OCI-LY1 (cell line): ENCODE measurements around the gene KIF15.

Source experiments
- H2AFZ ChIP-seq: fragments of 200-600 bp; sonication (generic), shearing (Covaris generic); 2 replicates; pipeline ENCODE4 v1.6.0; 2014; ENCODE audit warnings: antibody characterized with exemption, mild to moderate bottlenecking, low read length
- H3F3A ChIP-seq: fragments of 200-600 bp; sonication (generic), shearing (Covaris generic); 2 replicates; pipeline ENCODE4 v1.6.0; 2014; ENCODE audit warnings: mild to moderate bottlenecking, antibody characterized with exemption, low read length, moderate library complexity; ENCODE audit not compliant: insufficient read depth
- H3K27ac ChIP-seq: fragments of 200-600 bp; sonication (generic); 2 replicates; pipeline ENCODE4 v1.5.1; 2014; ENCODE audit warnings: low read length, mixed run types, mild to moderate bottlenecking, low read depth; ENCODE audit not compliant: poor library complexity, severe bottlenecking
- H3K27me3 ChIP-seq: fragments of 200-600 bp; sonication (generic); 2 replicates; pipeline ENCODE4 v1.6.0; 2014; ENCODE audit warnings: antibody characterized with exemption, mild to moderate bottlenecking, low read length, moderate library complexity; ENCODE audit not compliant: insufficient read depth
- H3K36me3 ChIP-seq: fragments of 200-600 bp; sonication (generic); 2 replicates; pipeline ENCODE4 v1.6.1; 2014; ENCODE audit warnings: mild to moderate bottlenecking, antibody characterized with exemption, low read length, moderate library complexity, mixed read lengths; ENCODE audit not compliant: insufficient read depth
- H3K4me1 ChIP-seq: fragments of 200-600 bp; sonication (generic); 2 replicates; pipeline ENCODE4 v1.5.1; 2014; ENCODE audit warnings: mild to moderate bottlenecking, low read length, moderate library complexity; ENCODE audit not compliant: insufficient read depth, severe bottlenecking
- H3K4me2 ChIP-seq: fragments of 200-600 bp; sonication (generic), shearing (Covaris generic); 2 replicates; pipeline ENCODE4 v1.6.1; 2014; ENCODE audit warnings: low read length
- H3K4me3 ChIP-seq: fragments of 200-600 bp; sonication (generic); 2 replicates; pipeline ENCODE4 v1.5.1; 2014; ENCODE audit warnings: low read length, low read depth, mild to moderate bottlenecking, mixed read lengths; ENCODE audit not compliant: poor library complexity, severe bottlenecking
- H3K79me2 ChIP-seq: fragments of 200-600 bp; shearing (Covaris generic); 2 replicates; pipeline ENCODE4 v1.6.1; 2016; ENCODE audit warnings: mixed run types, low read length, mixed read lengths; ENCODE audit not compliant: insufficient read depth
- H3K9ac ChIP-seq: fragments of 200-600 bp; sonication (generic), shearing (Covaris generic); 2 replicates; pipeline ENCODE4 v1.6.1; 2014; ENCODE audit warnings: mild to moderate bottlenecking, low read length, mixed read lengths
- H3K9me2 ChIP-seq: fragments of 200-600 bp; sonication (generic), shearing (Covaris generic); 2 replicates; pipeline ENCODE4 v1.6.1; 2014; ENCODE audit warnings: low read depth, mild to moderate bottlenecking, low read length, mixed read lengths
- H3K9me3 ChIP-seq: fragments of 200-600 bp; shearing (Covaris generic); 2 replicates; pipeline ENCODE4 v1.6.1; 2014; ENCODE audit warnings: low read length, mixed read lengths
- H4K20me1 ChIP-seq: fragments of 200-600 bp; sonication (generic), shearing (Covaris generic); 2 replicates; pipeline ENCODE4 v1.6.0; 2016; ENCODE audit warnings: mild to moderate bottlenecking, low read length; ENCODE audit not compliant: insufficient read depth
- CTCF ChIP-seq: fragments of 200-600 bp; sonication (generic), shearing (Covaris generic); IDR thresholded peaks from 2 replicates; pipeline ENCODE4 v1.5.1; 2017; ENCODE audit warnings: mild to moderate bottlenecking, antibody characterized with exemption, low read length, moderate library complexity, mixed read lengths
- EZH2 ChIP-seq: fragments of 200-600 bp; sonication (generic), shearing (Covaris generic); IDR thresholded peaks from 2 replicates; pipeline ENCODE4 v1.8.0; 2017; ENCODE audit warnings: borderline replicate concordance, mixed run types, mild to moderate bottlenecking, antibody characterized with exemption, low read length, moderate library complexity, mixed read lengths

The KIF15 gene

GRCh38 chr3:44734646-44735168 is 26.9 kb upstream of the KIF15 start:
- H3K4me2 ChIP-seq, result no peak overlapping the region
- no peaks in the 10 kb centered on the region for H3F3A ChIP-seq
- H3K36me3 ChIP-seq, result no peaks in the 10 kb centered on the region
- H3K79me2 ChIP-seq, result no peaks in the 10 kb centered on the region
- no peaks in the 10 kb centered on the region for H3K4me1 ChIP-seq
- H3K27me3 ChIP-seq, result no peaks in the 10 kb centered on the region
- TF ChIP-seq CTCF (no peak), EZH2 (no peak)
- H3K9me2 ChIP-seq, result no peaks in the 10 kb centered on the region
- no peak overlapping the region for H3K9ac ChIP-seq
- H4K20me1 ChIP-seq, result no peaks in the 10 kb centered on the region
- no peak overlapping the region for H3K4me3 ChIP-seq
- H3K9me3 ChIP-seq, result peaks cover 44% of the 10 kb centered on the region
- no peak overlapping the region for H2AFZ ChIP-seq
- no peak overlapping the region for H3K27ac ChIP-seq

GRCh38 chr3:44761101-44761423 is 532 bp upstream of the KIF15 start:
- peaks cover 11% of the 10 kb centered on the region for H3K4me1 ChIP-seq

GRCh38 chr3:44762170-44762677 is 630 bp downstream of the KIF15 start:
- Histone ChIP-seq H3F3A (no peaks in the 10 kb centered on the region), H3K36me3 (peaks cover 65% of the 10 kb centered on the region), H3K9ac (peak overlapping the region; percentile 94), H3K4me2 (peak overlapping the region; percentile 82), H4K20me1 (no peaks in the 10 kb centered on the region), H3K9me2 (no peaks in the 10 kb centered on the region), H3K9me3 (peaks cover 24% of the 10 kb centered on the region), H3K79me2 (peaks cover 57% of the 10 kb centered on the region), H3K4me1 (peaks cover 11% of the 10 kb centered on the region), H3K27ac (peak overlapping the region; percentile 56), H2AFZ (peak overlapping the region; percentile 32; the same call in 1 of the 2 replicates), H3K4me3 (peak overlapping the region; percentile 95), H3K27me3 (no peaks in the 10 kb centered on the region)
- TF ChIP-seq CTCF, result no peak
- no peak for TF ChIP-seq EZH2

More at GRCh38 chr3:44761101-44761423, 532 bp upstream of the KIF15 start:
- Histone ChIP-seq H3F3A (no peaks in the 10 kb centered on the region), H2AFZ (no peak overlapping the region; the same call in 1 of the 2 replicates), H3K36me3 (peaks cover 67% of the 10 kb centered on the region), H3K4me2 (peak overlapping the region; percentile 82), H3K27ac (peak overlapping the region; percentile 56), H3K9me3 (peaks cover 26% of the 10 kb centered on the region), H4K20me1 (no peaks in the 10 kb centered on the region), H3K9me2 (no peaks in the 10 kb centered on the region), H3K9ac (peak overlapping the region; percentile 94), H3K79me2 (peaks cover 48% of the 10 kb centered on the region), H3K27me3 (no peaks in the 10 kb centered on the region), H3K4me3 (peak overlapping the region; percentile 95)
- TF ChIP-seq EZH2 (no peak), CTCF (no peak)
